Body of pancreas (tissue), 4 donors: ENCODE results near the gene FUCA2. TPM values are rescaled to one million over a fixed set of nuclear protein-coding genes. Genes with fewer than 3 reads are reported as not detected.

Experiments
- ATAC-seq: fragments of 150-250 bp; one replicate; pipeline ENCODE4 v1.9.1; 2016
- DNase-seq, 4 donors: peaks; one replicate each; pipeline ENCODE4 v3.0.0-alpha.2; 2019
- H3K27ac ChIP-seq, 4 donors: fragments of 200-600 bp; sonication (generic); 1 replicate in 3 of 4; 2 replicates in 1 of 4; pipeline versions ENCODE4 v1.5.1 to v1.6.1; 2016 to 2019; ENCODE audit warnings: mild to moderate bottlenecking in 1 of 4, mixed read lengths in 1 of 4, moderate library complexity in 1 of 4
- H3K27me3 ChIP-seq, 2 donors: fragments of 200-600 bp; sonication (generic); one replicate each; pipeline ENCODE4 v1.6.0; 2016; ENCODE audit warnings: mild to moderate bottlenecking in 1 of 2
- H3K36me3 ChIP-seq, 2 donors: fragments of 200-600 bp; sonication (generic); replicated peaks in 1 of 2; 2 replicates each; pipeline ENCODE4 v1.5.1; 2016; ENCODE audit warnings: low read depth in 2 of 2; ENCODE audit not compliant: insufficient read depth in 1 of 2
- H3K4me1 ChIP-seq: fragments of 200-600 bp; sonication (generic); one replicate; pipeline ENCODE4 v1.6.0; 2016
- H3K4me3 ChIP-seq, 2 donors: fragments of 200-600 bp; sonication (generic); 1 replicate in 1 of 2; 2 replicates in 1 of 2; pipeline ENCODE4 v1.5.1; 2016 to 2019
- H3K9me3 ChIP-seq, 3 donors: fragments of 200-600 bp; sonication (generic); 1 replicate in 2 of 3; 2 replicates in 1 of 3; pipeline ENCODE4 v1.5.1; 2016
- POLR2A ChIP-seq, 3 donors: fragments of 450-650 bp; IDR thresholded peaks; one replicate each; pipeline ENCODE4 v1.6.1; 2016; ENCODE audit warnings: antibody characterized with exemption in 3 of 3, mild to moderate bottlenecking in 2 of 3
- WGBS, 2 donors: methylation state at CpG; one replicate each; pipeline ENCODE4 v1.1.5; 2017; 5-methylcytosine and 5-hydroxymethylcytosine counted together
- intact Hi-C: fragments of 100-400 bp; cut with DNase I; formaldehyde crosslinking; loops from one replicate; pipeline ENCODE4 v1.15.1; 2023
- total RNA-seq, 2 donors: library from RNA; depleted of rRNA; stranded (reverse); fragments of >200 nt; gene quantifications; one replicate each; pipeline ENCODE4 v1.1.0, GENCODE V29; 2016
- TF ChIP-seq, protein P1 (sequence below), 7 experiments: fragments of 450-650 bp in 4 of 7; fragments of 200-600 bp in 3 of 7; sonication (generic) in 3 of 7; IDR thresholded peaks; one replicate each; pipeline ENCODE4 v1.5.1; 2016 to 2019; ENCODE audit warnings: antibody characterized with exemption in 7 of 7

Gene FUCA2
- total RNA-seq, 2 donors from 2014 or later, result 15.3 to 83.1 TPM

DNA sequence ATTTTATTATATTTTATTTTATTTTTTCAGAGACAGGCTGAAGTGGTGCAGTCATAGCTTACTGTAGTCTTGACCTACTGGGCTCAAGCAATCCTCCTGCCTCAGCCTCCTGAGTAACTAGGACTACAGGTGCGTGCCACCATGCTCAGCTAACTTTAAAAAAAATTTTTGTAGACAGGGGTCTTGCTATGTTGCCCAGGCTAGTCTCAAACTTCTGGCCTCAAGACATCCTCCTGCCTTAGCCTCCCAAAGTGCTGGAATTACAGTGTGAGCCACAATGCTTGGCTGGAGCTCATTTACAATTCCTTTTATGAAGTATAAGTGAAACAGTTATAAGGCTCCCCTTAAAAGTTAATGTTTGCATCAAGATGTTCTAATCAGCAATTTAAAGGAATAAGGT, 14.5 kb downstream of the FUCA2 start:
- DNase-seq (no peak), ATAC-seq (no peak)
- no peak overlapping the region for H3K4me3 ChIP-seq
- TF ChIP-seq, protein P1, sequence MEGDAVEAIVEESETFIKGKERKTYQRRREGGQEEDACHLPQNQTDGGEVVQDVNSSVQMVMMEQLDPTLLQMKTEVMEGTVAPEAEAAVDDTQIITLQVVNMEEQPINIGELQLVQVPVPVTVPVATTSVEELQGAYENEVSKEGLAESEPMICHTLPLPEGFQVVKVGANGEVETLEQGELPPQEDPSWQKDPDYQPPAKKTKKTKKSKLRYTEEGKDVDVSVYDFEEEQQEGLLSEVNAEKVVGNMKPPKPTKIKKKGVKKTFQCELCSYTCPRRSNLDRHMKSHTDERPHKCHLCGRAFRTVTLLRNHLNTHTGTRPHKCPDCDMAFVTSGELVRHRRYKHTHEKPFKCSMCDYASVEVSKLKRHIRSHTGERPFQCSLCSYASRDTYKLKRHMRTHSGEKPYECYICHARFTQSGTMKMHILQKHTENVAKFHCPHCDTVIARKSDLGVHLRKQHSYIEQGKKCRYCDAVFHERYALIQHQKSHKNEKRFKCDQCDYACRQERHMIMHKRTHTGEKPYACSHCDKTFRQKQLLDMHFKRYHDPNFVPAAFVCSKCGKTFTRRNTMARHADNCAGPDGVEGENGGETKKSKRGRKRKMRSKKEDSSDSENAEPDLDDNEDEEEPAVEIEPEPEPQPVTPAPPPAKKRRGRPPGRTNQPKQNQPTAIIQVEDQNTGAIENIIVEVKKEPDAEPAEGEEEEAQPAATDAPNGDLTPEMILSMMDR (IDR thresholded peaks at IDR 0.05), result no peak
- TF ChIP-seq POLR2A (IDR thresholded peaks at IDR 0.05), result no peak
- H3K4me1 ChIP-seq, result no peaks in the 10 kb centered on the region
- WGBS, 2 donors, result 92 to 100% methylated on average over 1 of the region's 1 CpG
- peaks cover 0 to 7% of the 10 kb centered on the region in 2 donors for H3K36me3 ChIP-seq
- no peaks in the 10 kb centered on the region for H3K9me3 ChIP-seq
- intact Hi-C loops, result no loop called here
- H3K27ac ChIP-seq, result no peak overlapping the region
- H3K27me3 ChIP-seq, result no peaks in the 10 kb centered on the region

DNA sequence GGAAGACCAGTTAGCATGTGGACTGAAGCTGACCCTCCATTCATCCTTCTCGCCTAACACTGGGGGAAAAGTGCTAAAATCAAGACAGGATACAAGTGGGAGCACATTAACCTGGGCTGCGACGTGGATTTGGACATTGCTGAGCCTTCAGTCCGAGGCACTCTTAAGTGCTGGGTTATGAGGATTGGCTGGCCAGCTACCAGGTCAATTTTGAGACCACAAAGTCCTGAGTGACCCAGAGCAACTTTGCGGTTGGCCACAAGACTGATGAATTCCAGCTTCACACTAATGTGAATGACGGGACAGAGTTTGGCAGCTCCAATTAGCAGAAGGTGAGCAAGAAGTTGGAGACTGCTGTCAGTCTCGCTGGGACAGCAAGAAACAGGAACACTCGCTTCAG, 20.7 kb downstream of the FUCA2 start:
- Histone ChIP-seq H3K9me3 (no peaks in the 10 kb centered on the region), H3K4me1 (no peaks in the 10 kb centered on the region), H3K27me3 (no peaks in the 10 kb centered on the region), H3K36me3 (peaks cover 0 to 6% of the 10 kb centered on the region in 2 donors), H3K27ac (no peak overlapping the region), H3K4me3 (no peak overlapping the region)
- ATAC-seq (no peak), DNase-seq (no peak)
- no peak for TF ChIP-seq POLR2A (IDR thresholded peaks at IDR 0.05)
- WGBS, 2 donors, result 91 to 96% methylated on average over 7 to 8 of the region's 8 CpGs
- intact Hi-C loops, result no loop called here

DNA sequence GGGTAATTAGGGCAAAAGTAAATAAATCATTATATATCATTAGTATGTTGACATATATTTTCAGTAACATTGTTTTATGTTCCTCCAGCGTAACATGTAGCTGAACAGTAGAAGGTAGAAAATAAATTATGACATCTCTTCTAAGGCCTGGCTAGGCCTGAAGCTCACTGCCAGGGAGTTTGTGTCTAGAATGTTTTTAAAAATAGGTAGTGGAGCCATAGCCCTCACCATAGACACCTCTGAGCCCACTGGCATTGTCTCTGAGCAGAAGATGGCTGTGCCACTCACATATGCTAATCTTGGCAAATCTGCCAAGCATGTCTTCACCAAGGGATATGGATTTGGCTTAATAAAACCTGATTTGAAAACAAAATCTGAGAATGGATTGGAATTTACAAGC, 21.3 kb downstream of the FUCA2 start:
- no peak overlapping the region for H3K27ac ChIP-seq
- TF ChIP-seq POLR2A (IDR thresholded peaks at IDR 0.05), result no peak
- TF ChIP-seq, protein P1 (IDR thresholded peaks at IDR 0.05), result no peak
- H3K4me3 ChIP-seq, result no peak overlapping the region
- H3K9me3 ChIP-seq, result no peaks in the 10 kb centered on the region
- WGBS, 2 donors, result 100% methylated on average over 1 of the region's 1 CpG
- DNase-seq (no peak), ATAC-seq (no peak)
- intact Hi-C loops, result no loop called here
- peaks cover 0 to 2% of the 10 kb centered on the region in 2 donors for H3K36me3 ChIP-seq
- H3K27me3 ChIP-seq, result no peaks in the 10 kb centered on the region
- no peaks in the 10 kb centered on the region for H3K4me1 ChIP-seq

DNA sequence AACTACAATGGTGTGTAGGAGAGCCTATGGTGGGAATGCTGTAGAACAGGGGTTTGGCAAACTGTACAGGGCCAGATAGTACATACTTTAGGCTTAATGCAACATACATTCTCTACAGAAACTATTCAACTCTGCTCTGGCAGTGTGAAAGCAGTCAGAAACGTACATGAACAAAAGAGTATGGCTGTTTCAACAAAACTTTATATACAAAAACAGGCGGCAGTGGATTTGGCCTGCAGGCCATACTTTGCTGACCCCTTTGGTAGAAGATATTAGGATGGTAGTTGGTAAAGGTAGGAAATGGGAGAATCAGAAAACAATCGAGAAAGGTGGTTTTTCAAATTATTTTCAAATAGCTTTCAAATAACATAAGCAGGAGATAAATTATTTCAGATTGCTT, 24.8 kb downstream of the FUCA2 start:
- Histone ChIP-seq H3K4me3 (no peak overlapping the region), H3K27ac (no peak overlapping the region), H3K9me3 (no peaks in the 10 kb centered on the region), H3K4me1 (no peaks in the 10 kb centered on the region), H3K36me3 (no peaks in the 10 kb centered on the region), H3K27me3 (no peaks in the 10 kb centered on the region)
- intact Hi-C loops, result no loop called here
- 84 to 89% methylated on average over 3 of the region's 3 CpGs for WGBS, 2 donors
- TF ChIP-seq POLR2A (IDR thresholded peaks at IDR 0.05), result no peak
- DNase-seq (no peak), ATAC-seq (no peak)

DNA sequence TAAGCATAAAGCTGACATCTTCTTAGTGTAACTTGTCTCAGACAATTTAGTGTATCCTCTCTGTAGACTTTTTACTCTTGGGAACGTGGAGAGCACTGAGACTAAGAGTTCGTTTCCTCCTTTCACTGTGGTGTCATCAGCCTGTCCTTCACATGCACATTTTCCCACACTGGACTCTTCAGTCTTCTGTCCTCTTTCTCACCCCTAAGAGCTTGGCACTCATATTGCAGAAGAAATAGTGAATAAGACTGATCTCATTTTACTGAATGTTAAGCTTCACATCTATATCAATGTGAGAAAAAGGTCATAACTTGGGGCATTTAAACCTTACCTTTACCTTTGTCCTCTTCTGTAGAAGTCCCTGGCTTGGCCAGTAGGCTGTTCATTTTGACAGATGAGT, 25.6 kb downstream of the FUCA2 start:
- no peak for ATAC-seq
- WGBS, 2 donors, result 67 to 81% methylated on average over 2 of the region's 2 CpGs
- TF ChIP-seq, protein P1 (IDR thresholded peaks at IDR 0.05), result no peak
- TF ChIP-seq POLR2A (IDR thresholded peaks at IDR 0.05), result no peak

DNA sequence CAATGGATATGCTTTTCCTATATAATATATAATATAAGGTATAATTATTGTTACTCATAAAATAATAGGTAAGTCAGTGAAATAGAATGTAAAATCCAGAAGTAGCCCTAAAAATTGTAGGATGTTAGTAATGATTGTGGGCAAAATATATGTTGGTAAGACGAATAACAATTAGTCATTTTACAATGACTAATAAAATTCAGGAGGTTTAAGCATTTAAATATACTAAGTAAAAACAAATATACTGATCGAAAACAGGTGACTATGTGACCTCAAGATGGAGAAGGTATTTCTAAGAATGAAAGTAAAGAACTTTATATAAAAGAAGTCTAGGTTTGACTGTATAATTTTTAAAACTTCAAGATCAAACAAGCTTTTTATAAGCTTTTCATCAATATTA, 28.9 kb downstream of the FUCA2 start:
- intact Hi-C loops, result no loop called here
- WGBS, 2 donors, result 94 to 98% methylated on average over 2 of the region's 2 CpGs
- no peaks in the 10 kb centered on the region for H3K36me3 ChIP-seq
- H3K27me3 ChIP-seq, result no peaks in the 10 kb centered on the region
- TF ChIP-seq, protein P1 (IDR thresholded peaks at IDR 0.05), result no peak
- TF ChIP-seq POLR2A (IDR thresholded peaks at IDR 0.05), result no peak
- ATAC-seq, result no peak
- no peak overlapping the region for H3K4me3 ChIP-seq
- H3K4me1 ChIP-seq, result no peaks in the 10 kb centered on the region
- H3K9me3 ChIP-seq, result no peaks in the 10 kb centered on the region
- no peak for DNase-seq
- H3K27ac ChIP-seq, result no peak overlapping the region

More for the DNA sequence above, 25.6 kb downstream of the FUCA2 start:
- intact Hi-C loops, result no loop called here
- no peaks in the 10 kb centered on the region for H3K36me3 ChIP-seq
- no peaks in the 10 kb centered on the region for H3K4me1 ChIP-seq
- H3K9me3 ChIP-seq, result no peaks in the 10 kb centered on the region
- H3K4me3 ChIP-seq, result no peak overlapping the region
- H3K27ac ChIP-seq, result no peak overlapping the region
- no peak for DNase-seq
- no peaks in the 10 kb centered on the region for H3K27me3 ChIP-seq
